ENCODE measurements around the gene STK17A. TPM values are rescaled to one million over a fixed set of nuclear protein-coding genes. Genes with fewer than 3 reads are reported as not detected.

STK17A gene
- total RNA-seq, 3 donors from 2014 or later, result 17.9 to 30.0 (median 19.5) TPM

- no peak for ATAC-seq
Measured at GRCh38 chr7:43559171-43559945, 23.6 kb upstream of the STK17A start.

GRCh38 chr7:43559946-43560335 lies 23.0 kb upstream of the STK17A start:
- Histone ChIP-seq H3K4me3 (no peak overlapping the region), H3K9me3 (no peaks in the 10 kb centered on the region), H3K4me1 (ENCODE audit: low read depth) (no peaks in the 10 kb centered on the region), H3K36me3 (ENCODE audit: low read depth) (no peaks in the 10 kb centered on the region)
- TF ChIP-seq CTCF (IDR thresholded peaks at IDR 0.05), result no peak
- no peak for DNase-seq
- intact Hi-C loops (cut with DNase I, micrococcal nuclease), result loop anchor here in 1 of 2 donors (5.0 kb wide), 1 partner anchor 138 kb away; no protein-coding TSS in a partner anchor
- no peak for ATAC-seq

More at GRCh38 chr7:43559171-43559945, 23.6 kb upstream of the STK17A start:
- H3K4me3 ChIP-seq, result no peak overlapping the region
- no peak for DNase-seq
- H3K36me3 ChIP-seq (ENCODE audit: low read depth), result no peaks in the 10 kb centered on the region
- intact Hi-C loops (cut with DNase I, micrococcal nuclease), result no loop called here
- no peak for TF ChIP-seq CTCF (IDR thresholded peaks at IDR 0.05)
- H3K4me1 ChIP-seq (ENCODE audit: low read depth), result no peaks in the 10 kb centered on the region
- no peaks in the 10 kb centered on the region for H3K9me3 ChIP-seq

- H3K9me3 ChIP-seq, result no peaks in the 10 kb centered on the region
- no peak for DNase-seq
- no peak for ATAC-seq
- no peak overlapping the region for H3K4me3 ChIP-seq
- no peaks in the 10 kb centered on the region for H3K4me1 ChIP-seq (ENCODE audit: low read depth)
- H3K36me3 ChIP-seq (ENCODE audit: low read depth), result no peaks in the 10 kb centered on the region
- TF ChIP-seq CTCF (IDR thresholded peaks at IDR 0.05), result no peak
- intact Hi-C loops (cut with DNase I, micrococcal nuclease), result loop anchor here in 1 of 2 donors (5.0 kb wide), 1 partner anchor 139 kb away; no protein-coding TSS in a partner anchor
Measured at GRCh38 chr7:43560742-43561330, 22.1 kb upstream of the STK17A start.

- no peak for TF ChIP-seq CTCF (IDR thresholded peaks at IDR 0.05)
- Histone ChIP-seq H3K4me3 (no peak overlapping the region), H3K9me3 (no peaks in the 10 kb centered on the region), H3K4me1 (ENCODE audit: low read depth) (no peaks in the 10 kb centered on the region), H3K36me3 (ENCODE audit: low read depth) (no peaks in the 10 kb centered on the region)
- ATAC-seq, result no peak
- no peak for DNase-seq
- intact Hi-C loops (cut with DNase I, micrococcal nuclease), result loop anchor here in 1 of 2 donors (5.0 kb wide), 1 partner anchor 140 kb away; no protein-coding TSS in a partner anchor
Measured at GRCh38 chr7:43562383-43562782, 20.5 kb upstream of the STK17A start.

- ATAC-seq, result no peak
- no peak overlapping the region for H3K4me3 ChIP-seq
- intact Hi-C loops (cut with DNase I, micrococcal nuclease), result no loop called here
- no peak for TF ChIP-seq CTCF (IDR thresholded peaks at IDR 0.05)
- no peak for DNase-seq
- H3K4me1 ChIP-seq (ENCODE audit: low read depth), result no peaks in the 10 kb centered on the region
- H3K36me3 ChIP-seq (ENCODE audit: low read depth), result no peaks in the 10 kb centered on the region
- no peaks in the 10 kb centered on the region for H3K9me3 ChIP-seq
Measured at GRCh38 chr7:43565786-43566185, 17.1 kb upstream of the STK17A start.

Data from mucosa of descending colon (tissue), 3 donors.